Stimulated activated CD4-positive, alpha-beta T cell treated with anti-CD3 and anti-CD28 coated beads, Interleukin-2, amount 100 ng/mL, for 24 hours (primary cell): Measurements from ENCODE around the gene MPDU1.

ENCODE experiments used
- DNase-seq, 2 donors: peaks; one replicate each; pipeline ENCODE4 v3.0.0-alpha.2; 2020

Gene MPDU1

DNA sequence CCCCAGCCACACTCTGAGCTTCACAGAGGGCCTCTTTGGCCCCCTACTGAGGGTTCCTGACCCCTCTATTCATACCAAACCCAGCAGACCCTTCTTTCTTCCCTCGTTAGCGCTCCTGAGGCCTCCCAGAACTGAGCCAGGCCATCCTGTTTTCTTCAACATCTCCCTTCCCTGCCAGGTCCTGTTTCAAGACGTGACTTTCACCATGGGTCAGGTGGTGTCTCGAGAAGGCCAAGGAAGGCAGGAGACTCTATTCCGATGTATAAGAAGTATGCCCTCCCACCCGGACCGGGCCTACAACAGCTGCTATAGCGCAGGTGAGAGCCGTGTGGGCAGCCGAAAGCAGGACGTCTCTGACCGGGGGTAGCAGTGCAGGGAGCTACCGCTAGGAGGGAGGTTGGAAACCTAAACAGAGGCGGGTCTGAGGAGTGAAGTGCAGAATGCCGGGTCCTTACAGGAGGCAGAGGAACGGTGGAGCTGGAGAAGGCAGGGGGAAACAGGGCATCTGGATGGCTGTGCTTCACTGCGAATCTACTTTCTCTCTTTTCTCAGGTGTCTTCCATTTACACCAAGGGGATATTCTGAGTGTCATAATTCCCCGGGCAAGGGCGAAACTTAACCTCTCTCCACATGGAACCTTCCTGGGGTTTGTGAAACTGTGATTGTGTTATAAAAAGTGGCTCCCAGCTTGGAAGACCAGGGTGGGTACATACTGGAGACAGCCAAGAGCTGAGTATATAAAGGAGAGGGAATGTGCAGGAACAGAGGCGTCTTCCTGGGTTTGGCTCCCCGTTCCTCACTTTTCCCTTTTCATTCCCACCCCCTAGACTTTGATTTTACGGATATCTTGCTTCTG, 23.3 kb upstream of the MPDU1 start:
- DNase-seq: peak; percentile 72 to 75

DNA sequence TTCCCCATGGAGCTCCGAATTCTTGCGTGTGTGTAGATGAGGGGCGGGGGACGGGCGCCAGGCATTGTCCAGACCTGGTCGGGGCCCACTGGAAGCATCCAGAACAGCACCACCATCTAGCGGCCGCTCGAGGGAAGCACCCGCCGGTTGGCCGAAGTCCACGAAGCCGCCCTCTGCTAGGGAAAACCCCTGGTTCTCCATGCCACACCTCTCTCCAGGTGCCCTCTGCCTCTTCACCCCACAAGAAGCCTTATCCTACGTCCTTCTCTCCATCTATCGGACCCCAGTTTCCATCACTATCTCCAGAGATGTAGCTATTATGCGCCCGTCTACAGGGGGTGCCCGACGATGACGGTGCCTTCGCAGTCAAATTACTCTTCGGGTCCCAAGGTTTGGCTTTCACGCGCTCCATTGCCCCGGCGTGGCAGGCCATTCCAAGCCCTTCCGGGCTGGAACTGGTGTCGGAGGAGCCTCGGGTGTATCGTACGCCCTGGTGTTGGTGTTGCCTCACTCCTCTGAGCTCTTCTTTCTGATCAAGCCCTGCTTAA, 22.6 kb upstream of the MPDU1 start:
- DNase-seq: peak; percentile 89 to 91

DNA sequence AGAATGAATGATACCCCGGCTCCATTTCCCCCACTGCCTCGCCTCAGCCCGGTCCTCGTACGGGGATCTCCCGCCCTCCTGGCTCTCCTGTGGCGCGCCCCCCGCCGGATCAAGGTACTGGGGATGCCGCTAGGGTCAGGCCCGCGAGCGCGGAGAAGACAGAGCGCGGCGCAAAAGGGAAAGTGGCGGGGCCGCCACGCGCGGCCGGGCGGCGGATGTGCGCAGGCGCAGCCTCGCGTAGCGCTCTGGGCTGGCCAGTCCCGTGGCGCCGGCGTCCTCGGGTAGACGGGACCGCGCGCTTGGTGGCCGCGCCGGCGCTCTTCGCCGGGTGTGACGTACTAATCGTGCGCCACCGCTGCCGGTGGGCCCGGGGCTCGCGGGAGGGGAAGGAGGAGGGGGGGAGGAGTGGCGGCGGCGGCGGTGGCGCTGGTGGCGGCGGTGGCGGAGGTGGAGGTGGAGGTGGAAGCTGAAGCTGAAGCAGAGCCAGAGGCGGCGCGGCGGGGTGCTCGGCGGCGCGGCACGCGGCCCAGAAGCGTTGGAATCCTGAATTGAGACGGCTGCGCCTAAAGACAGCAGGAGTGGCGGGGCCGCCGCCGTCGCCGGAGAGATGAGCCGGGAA, 22.0 kb upstream of the MPDU1 start, which contains the start of gene SENP3:
Gene SENP3 (plus strand): TSS at position 331 of the 619 bp plus-strand sequence. CDS start 1,158 bp downstream, outside the sequence.
- DNase-seq: peak; percentile 91 to 93

DNA sequence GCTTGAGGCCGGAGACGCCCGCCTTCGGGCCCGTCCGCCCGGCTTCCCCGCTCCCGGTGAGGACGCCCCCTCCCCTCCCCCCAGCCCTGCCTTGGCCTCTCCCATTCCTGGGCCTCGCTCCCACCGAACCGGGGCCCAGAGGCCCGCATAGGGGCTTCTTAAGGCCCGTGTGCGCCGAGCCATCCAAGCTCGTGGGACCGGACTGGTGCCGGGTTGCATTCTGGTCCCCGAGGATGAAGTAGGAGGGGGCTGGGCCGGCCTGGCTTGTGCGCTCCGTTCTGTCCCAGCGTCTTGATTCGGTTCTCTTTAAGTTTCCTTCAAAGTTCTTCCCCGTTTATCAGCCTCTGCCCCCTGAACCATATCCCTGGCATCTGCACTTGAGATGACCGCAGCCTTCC, 21.4 kb upstream of the MPDU1 start:
- peak in 1 of 2 donors; percentile 36 for DNase-seq

DNA sequence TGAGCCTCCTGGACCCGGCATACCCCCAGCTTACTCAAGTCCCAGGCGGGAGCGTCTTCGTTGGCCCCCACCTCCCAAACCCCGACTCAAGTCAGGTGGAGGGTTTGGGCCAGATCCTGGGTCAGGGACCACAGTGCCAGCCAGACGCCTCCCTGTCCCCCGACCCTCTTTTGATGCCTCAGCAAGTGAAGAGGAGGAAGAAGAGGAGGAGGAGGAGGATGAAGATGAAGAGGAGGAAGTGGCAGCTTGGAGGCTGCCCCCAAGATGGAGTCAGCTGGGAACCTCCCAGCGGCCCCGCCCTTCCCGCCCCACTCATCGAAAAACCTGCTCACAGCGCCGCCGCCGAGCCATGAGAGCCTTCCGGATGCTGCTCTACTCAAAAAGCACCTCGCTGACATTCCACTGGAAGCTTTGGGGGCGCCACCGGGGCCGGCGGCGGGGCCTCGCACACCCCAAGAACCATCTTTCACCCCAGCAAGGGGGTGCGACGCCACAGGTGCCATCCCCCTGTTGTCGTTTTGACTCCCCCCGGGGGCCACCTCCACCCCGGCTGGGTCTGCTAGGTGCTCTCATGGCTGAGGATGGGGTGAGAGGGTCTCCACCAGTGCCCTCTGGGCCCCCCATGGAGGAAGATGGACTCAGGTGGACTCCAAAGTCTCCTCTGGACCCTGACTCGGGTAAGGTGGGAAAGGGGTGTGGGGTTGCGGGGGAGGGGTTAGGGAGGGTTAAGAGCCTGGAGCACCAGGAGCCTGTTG, 20.4 kb upstream of the MPDU1 start:
- DNase-seq: no peak

DNA sequence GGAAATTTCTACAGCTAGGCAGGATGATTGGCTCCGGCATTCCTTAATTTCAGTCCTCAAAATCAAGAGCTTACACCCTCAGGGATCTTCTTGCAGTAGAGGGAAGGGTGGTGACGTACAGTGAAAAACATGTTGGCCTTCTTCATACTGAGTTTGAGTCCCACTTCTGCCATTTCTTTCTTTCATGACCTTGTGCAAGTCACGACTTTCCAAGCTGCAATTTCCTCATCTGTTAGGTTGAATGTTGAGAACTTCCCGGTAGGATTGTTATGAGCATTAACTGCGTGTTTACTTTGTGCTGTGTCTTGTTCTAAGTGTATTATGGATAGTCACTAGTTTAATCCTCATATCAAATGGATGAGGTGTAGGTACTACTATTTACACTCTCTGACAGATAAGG, 14.1 kb upstream of the MPDU1 start:
- no peak for DNase-seq

DNA sequence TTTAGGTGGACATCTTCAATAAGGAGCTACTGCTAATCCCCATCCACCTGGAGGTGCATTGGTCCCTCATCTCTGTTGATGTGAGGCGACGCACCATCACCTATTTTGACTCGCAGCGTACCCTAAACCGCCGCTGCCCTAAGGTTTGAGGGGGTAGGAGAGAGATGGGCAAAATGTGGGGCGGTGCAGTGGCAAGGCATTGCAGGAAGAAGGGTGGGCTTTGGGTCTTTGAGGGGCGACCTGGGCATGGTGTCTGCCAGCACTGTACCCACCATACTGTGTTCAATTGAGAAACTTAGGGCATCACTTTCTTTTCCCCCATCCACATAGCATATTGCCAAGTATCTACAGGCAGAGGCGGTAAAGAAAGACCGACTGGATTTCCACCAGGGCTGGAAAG, 13.3 kb upstream of the MPDU1 start:
- DNase-seq: no peak

DNA sequence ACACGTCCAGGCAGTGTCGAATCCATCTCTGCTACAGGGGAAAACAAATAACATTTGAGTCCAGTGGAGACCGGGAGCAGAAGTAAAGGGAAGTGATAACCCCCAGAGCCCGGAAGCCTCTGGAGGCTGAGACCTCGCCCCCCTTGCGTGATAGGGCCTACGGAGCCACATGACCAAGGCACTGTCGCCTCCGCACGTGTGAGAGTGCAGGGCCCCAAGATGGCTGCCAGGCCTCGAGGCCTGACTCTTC, 11.4 kb upstream of the MPDU1 start:
- DNase-seq: no peak

DNA sequence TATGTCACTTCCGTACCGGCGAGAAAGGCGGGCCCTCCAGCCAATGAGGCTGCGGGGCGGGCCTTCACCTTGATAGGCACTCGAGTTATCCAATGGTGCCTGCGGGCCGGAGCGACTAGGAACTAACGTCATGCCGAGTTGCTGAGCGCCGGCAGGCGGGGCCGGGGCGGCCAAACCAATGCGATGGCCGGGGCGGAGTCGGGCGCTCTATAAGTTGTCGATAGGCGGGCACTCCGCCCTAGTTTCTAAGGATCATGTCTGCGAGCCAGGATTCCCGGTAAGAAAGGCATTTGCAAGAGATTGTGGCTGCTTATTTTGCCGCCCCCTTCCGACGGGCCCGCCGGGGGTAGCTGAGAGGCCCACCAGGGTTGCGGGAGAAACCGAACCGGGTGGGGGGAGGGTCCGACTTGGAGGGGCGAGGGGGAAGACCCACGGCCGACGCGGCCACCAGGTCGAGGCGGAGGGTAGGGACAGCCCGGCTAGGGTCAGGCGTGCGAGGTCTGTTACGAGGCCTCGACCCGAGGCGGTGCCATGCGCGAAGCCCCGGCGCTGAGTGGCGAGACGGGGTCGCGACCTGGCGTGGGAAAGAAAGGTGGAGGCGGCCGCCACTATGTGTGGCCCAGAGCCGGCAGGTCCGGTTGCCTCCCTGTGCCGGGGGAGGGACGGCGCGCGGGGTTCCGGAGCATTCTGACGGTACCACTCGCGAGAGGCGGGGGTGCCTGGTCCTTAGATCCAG, 10.9 kb upstream of the MPDU1 start:
- DNase-seq: peak; percentile 100

DNA sequence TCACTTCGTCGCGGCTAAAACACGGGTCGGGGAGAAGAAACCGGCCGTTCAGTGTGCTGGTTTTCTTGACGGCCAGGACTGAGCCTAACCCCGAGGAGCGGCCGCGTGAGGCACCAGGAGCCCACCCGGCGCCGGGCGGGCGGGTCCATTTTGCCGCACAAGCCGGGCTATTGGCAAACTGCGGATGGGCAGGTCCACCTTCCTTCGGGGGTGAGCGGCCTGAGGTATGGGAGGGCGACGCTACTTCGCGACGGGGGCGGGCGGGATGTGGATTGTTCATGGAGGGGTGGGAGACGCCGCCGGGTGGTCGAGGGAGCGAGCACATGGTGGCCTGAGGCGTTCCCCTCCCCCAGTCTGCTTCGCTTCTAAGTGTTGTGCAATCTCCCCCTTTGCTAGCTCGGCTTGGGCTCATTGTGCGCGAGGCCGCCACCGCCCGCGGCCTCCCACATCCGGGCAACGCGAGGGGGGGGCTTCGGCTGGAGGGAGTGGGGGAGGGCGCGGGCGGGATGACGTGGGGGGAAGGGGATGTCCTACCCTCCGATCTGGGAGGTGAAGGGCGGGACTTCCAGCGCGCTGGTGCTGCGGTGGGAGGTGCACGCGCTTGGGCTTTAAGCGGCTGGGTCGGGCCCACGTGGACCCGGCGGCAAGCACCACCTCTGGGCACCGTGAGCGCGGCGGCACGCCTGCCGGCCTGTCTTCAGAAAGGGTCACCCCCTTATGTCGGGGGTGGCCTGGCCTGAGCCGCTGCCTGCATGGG, 10.2 kb upstream of the MPDU1 start:
- DNase-seq: peak; percentile 90

DNA sequence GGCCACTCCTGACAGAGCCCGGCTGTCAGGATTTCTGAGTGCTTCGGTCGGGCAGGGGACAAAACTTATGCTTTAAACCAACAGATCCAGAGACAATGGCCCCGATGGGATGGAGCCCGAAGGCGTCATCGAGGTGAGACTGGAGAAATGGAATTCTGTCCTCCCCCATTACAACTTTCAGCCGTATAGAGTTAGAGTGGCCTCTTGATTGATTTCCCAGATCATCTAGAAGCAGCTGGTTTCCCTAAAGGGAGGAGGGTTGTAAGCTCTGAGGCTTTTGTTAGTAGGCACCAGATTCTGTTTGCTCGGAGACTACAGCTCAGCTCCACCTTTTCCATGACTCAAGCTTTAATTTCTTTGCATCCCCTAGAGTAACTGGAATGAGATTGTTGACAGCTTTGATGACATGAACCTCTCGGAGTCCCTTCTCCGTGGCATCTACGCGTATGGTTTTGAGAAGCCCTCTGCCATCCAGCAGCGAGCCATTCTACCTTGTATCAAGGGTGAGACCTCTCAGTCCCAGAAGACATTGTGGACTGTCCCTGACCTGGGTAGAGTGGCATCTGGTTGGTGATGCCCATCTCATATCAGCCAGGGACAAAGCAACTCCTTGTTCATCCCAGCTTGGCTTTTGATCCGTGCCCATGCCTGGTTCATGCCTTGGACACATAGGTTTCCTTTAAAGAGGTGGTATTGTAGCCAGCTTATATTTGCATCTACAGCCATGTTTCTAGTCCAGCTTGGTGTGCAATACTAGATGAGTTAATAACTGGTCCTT, 9.3 kb upstream of the MPDU1 start:
- no peak for DNase-seq

DNA sequence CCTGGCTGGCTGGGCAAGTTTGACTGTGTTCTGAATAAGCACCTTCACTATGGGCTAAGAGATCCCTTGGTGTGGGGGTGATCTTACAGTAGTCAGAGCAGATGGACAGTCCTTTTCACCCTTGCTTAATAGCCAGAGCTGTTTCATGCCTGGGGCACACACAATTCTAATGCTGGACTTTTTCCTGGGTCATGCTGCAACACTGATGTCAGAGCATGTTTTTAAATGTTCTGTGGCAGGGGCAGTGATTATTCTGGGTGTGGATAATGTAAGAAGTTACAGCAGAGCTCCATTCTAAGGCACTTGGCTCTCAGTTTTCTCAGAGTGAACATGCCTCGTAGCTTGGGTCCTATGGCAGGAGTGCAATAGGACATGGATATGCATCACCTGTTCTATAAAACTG, 8.2 kb upstream of the MPDU1 start:
- no peak for DNase-seq

DNA sequence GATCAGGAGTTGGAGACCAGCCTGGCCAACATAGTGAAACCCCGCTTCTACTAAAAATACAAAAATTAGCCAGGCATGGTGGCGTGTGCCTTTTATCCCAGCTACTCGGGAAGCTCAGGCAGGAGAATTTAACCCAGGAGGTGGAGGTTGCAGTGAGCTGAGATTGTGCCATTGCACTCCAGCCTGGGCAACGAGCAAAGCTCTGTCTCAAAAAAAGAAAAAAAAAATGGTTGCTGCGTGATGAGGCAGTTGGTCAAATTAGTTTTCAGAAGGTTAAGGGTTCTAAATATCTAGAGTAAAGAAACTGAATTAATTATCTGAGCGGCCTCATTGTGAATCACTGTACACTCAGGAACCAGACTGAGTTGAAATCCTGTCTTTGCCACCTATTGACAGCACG, 7.7 kb upstream of the MPDU1 start:
- DNase-seq: no peak

DNA sequence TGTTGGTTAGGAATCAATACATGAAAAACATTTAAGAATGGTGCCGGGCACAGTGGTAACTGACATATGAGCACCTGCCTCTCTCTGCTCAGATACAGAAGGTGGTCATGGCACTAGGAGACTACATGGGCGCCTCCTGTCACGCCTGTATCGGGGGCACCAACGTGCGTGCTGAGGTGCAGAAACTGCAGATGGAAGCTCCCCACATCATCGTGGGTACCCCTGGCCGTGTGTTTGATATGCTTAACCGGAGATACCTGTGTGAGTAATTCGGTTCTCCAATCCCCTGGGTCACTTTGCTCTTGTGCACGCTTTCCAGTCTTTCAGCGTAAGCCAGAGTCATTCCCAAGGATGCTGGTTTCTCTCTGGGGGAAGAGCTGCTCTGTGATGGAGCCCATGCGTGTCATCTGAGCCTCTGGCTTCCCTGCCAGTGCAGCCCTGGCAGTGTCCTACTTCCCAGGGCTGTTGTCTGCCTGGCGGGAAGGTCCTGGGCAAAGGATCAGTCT, 7.2 kb upstream of the MPDU1 start:
- no peak for DNase-seq

DNA sequence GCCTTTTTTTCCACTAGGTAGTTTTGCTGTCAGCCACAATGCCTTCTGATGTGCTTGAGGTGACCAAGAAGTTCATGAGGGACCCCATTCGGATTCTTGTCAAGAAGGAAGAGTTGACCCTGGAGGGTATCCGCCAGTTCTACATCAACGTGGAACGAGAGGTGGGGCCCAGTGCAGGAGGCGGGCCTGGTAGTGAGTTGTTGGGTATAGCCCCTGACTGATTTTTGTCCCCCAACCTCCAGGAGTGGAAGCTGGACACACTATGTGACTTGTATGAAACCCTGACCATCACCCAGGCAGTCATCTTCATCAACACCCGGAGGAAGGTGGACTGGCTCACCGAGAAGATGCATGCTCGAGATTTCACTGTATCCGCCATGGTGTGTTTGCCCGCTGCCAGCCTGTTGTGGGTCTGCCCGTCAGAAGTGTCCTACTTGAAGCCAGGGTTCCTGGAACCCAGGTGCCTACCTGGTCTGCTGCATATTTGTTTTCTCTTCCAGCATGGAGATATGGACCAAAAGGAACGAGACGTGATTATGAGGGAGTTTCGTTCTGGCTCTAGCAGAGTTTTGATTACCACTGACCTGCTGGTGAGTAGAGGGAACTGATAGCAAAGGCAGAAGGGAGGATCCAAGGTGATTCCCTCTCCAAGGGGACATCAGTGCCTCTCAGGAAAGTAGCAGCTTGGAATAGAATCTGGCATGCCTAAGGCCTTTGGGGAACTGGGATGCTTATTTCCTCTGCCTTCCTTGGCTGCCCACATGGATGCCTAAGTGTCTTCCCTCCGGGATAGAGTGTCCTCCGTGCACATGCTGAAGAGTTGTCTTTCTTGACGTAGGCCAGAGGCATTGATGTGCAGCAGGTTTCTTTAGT, 6.1 kb upstream of the MPDU1 start:
- DNase-seq: no peak

DNA sequence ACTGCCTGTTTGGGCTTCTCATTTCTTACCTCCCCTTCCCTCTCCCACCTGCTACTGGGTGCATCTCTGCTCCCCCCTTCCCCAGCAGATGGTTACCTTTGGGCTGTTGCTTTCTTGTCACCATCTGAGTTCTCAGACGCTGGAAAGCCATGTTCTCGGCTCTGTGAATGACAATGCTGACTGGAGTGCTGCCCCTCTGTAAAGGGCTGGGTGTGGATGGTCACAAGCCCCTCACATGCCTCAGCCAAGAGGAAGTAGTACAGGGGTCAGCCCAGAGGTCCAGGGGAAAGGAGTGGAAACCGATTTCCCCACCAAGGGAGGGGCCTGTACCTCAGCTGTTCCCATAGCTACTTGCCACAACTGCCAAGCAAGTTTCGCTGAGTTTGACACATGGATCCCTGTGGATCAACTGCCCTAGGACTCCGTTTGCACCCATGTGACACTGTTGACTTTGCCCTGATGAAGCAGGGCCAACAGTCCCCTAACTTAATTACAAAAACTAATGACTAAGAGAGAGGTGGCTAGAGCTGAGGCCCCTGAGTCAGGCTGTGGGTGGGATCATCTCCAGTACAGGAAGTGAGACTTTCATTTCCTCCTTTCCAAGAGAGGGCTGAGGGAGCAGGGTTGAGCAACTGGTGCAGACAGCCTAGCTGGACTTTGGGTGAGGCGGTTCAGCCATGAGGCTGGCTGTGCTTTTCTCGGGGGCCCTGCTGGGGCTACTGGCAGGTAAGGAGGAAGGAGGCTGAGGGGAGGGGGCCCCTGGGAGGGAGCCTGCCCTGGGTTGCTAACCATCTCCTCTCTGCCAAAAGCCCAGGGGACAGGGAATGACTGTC, 4.4 kb upstream of the MPDU1 start, which contains the start of gene CD68:
Gene CD68 (plus strand): TSS at position 638 of the 833 bp plus-strand sequence. CDS start 40 bp downstream, at position 678.
- DNase-seq: peak; percentile 76 to 79

DNA sequence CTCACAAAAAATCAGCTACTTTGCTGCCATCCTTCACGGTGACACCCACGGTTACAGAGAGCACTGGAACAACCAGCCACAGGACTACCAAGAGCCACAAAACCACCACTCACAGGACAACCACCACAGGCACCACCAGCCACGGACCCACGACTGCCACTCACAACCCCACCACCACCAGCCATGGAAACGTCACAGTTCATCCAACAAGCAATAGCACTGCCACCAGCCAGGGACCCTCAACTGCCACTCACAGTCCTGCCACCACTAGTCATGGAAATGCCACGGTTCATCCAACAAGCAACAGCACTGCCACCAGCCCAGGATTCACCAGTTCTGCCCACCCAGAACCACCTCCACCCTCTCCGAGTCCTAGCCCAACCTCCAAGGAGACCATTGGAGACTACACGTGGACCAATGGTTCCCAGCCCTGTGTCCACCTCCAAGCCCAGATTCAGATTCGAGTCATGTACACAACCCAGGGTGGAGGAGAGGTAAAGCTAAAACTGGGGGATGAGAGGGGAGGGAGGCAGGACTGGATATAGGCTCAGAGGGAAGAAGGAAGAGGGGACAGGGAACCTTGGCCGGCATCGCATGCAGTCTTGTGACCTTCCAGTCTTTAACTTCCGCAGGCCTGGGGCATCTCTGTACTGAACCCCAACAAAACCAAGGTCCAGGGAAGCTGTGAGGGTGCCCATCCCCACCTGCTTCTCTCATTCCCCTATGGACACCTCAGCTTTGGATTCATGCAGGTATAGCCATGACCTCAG, 3.6 kb upstream of the MPDU1 start:
- peak; percentile 48 to 65 for DNase-seq
